Naive thymus-derived CD4-positive, alpha-beta T cell (primary cell): ENCODE results near the gene NFX1. TPM values are rescaled to one million over a fixed set of nuclear protein-coding genes. Genes with fewer than 3 reads are reported as not detected.

Experiments used
- ATAC-seq: fragments of 150-1000 bp; cut with Tn5 transposase; 2 replicates; pipeline ENCODE4 v1.10.0; 2021; ENCODE audit warnings: mild to moderate bottlenecking, moderate library complexity
- CTCF ChIA-PET: fragments of 350-600 bp; sonication (Branson Sonifier 250); formaldehyde crosslinking; loops from one replicate; lab custom pipeline; 2021; ENCODE audit warnings: antibody characterized with exemption; lab: Charles Lee
- POLR2A ChIA-PET: fragments of 350-600 bp; sonication (Branson Sonifier 250); formaldehyde crosslinking; loops from one replicate; lab custom pipeline; 2021; ENCODE audit warnings: antibody characterized with exemption, inconsistent platforms; lab: Charles Lee
- DNase-seq, 9 donors: peaks; one replicate each; pipeline versions ENCODE4 v3.0.0 to v3.0.0-alpha.2; 2020 to 2022; ENCODE audit warnings: mixed read lengths in 1 of 9
- H3K27ac ChIP-seq: one replicate; pipeline ENCODE4 v1.7.0; 2013; ENCODE audit warnings: mild to moderate bottlenecking, low read depth, low read length, moderate library complexity
- H3K27me3 ChIP-seq, 2 donors: one replicate each; pipeline ENCODE4 v1.7.0; 2013; ENCODE audit warnings: low read length in 2 of 2, mild to moderate bottlenecking in 2 of 2, moderate library complexity in 2 of 2; ENCODE audit not compliant: control insufficient read depth in 2 of 2, insufficient read depth in 2 of 2
- H3K36me3 ChIP-seq, 3 experiments: 1 replicate in 2 of 3; 2 replicates in 1 of 3; pipeline ENCODE4 v1.7.0; 2013; ENCODE audit warnings: low read length in 3 of 3, mild to moderate bottlenecking in 3 of 3, moderate library complexity in 1 of 3; ENCODE audit not compliant: insufficient read depth in 3 of 3, control insufficient read depth in 2 of 3
- H3K4me1 ChIP-seq, 2 donors: one replicate each; pipeline ENCODE4 v1.7.0; 2013; ENCODE audit warnings: low read length in 2 of 2, mild to moderate bottlenecking in 2 of 2, moderate library complexity in 1 of 2; ENCODE audit not compliant: control insufficient read depth in 2 of 2, insufficient read depth in 2 of 2
- H3K4me3 ChIP-seq: 2 replicates; pipeline ENCODE4 v1.7.0; 2013; ENCODE audit warnings: mild to moderate bottlenecking, low read length
- H3K9me3 ChIP-seq, 3 experiments: 1 replicate in 2 of 3; 2 replicates in 1 of 3; pipeline ENCODE4 v1.7.0; 2013; ENCODE audit warnings: low read length in 3 of 3; ENCODE audit not compliant: control insufficient read depth in 2 of 3
- H3K27ac Mint-ChIP-seq, 9 donors: one replicate each; pipeline ENCODE4 v1.8.0; 2020 to 2022; ENCODE audit warnings: mixed read lengths in 9 of 9, mild to moderate bottlenecking in 8 of 9, moderate library complexity in 5 of 9, inconsistent platforms in 2 of 9
- H3K27me3 Mint-ChIP-seq, 5 donors: one replicate each; pipeline ENCODE4 v1.8.0; 2021 to 2022; ENCODE audit warnings: mixed read lengths in 5 of 5, mild to moderate bottlenecking in 1 of 5
- H3K36me3 Mint-ChIP-seq, 5 donors: one replicate each; pipeline ENCODE4 v1.8.0; 2020 to 2022; ENCODE audit warnings: mixed read lengths in 5 of 5, mild to moderate bottlenecking in 3 of 5, inconsistent platforms in 1 of 5
- H3K4me1 Mint-ChIP-seq, 7 donors: one replicate each; pipeline ENCODE4 v1.8.0; 2020 to 2022; ENCODE audit warnings: mixed read lengths in 7 of 7, mild to moderate bottlenecking in 3 of 7, inconsistent platforms in 1 of 7
- H3K4me3 Mint-ChIP-seq, 10 donors: one replicate each; pipeline ENCODE4 v1.8.0; 2020 to 2022; ENCODE audit warnings: mild to moderate bottlenecking in 10 of 10, mixed read lengths in 10 of 10, moderate library complexity in 6 of 10, inconsistent platforms in 2 of 10
- H3K9me3 Mint-ChIP-seq, 11 donors: one replicate each; pipeline ENCODE4 v1.8.0; 2020 to 2022; ENCODE audit warnings: mixed read lengths in 11 of 11, mild to moderate bottlenecking in 4 of 11, inconsistent platforms in 1 of 11, moderate library complexity in 1 of 11
- intact Hi-C, 2 donors: fragments of 100-400 bp; cut with micrococcal nuclease; formaldehyde crosslinking; loops; one replicate each; pipeline ENCODE4 v1.15.1; 2023
- polyA plus RNA-seq, 2 donors: library from polyadenylated mRNA; unstranded; fragments of 300-500 nt; fragmentation: Illumina TruSeq; gene quantifications; one replicate each; pipeline ENCODE4 v1.2.3, GENCODE V29; 2021
- total RNA-seq, 6 experiments: library from RNA in 5 of 6; stranded (reverse) in 5 of 6; gene quantifications; 1 replicate in 5 of 6; 2 replicates in 1 of 6; pipeline ENCODE4 v1.2.3 and lab custom pipeline; 2021 to 2026

The NFX1 gene
- total and polyA plus RNA-seq, 7 experiments from 2014 or later = 30.1 to 65.4 (median 43.6) TPM

DNA sequence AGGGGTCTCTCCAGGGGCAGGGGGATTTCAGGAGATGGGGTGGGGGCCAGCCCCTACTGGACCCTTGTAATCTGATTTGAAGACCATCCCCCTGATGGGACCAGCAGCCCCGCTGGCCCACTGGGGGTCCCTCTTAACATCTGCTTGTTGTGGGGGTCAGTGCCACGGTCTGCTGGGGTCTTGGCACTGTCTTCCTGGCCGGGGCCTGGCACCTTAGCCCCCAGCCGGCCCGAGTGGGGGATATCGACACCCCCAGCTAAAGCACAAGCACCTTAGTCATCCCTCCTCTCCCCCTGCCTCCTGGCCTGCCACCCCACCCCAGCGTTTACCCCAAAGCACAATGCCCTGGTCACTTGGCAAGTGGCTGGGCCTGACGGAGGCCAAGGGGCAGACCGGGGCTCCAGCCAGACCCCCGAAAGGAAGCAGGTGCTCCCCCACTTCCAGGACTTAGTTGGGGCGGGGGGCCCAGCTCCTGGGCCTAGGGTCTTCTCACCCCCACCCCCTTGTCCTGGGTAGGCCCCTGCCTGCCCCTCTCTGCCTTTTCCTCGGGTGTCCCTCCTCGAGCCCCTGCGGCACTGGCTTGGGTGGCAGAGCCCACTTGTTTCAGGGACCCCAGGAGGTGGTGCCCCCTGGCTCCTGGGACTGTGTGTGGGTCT is 1.4 kb upstream of the NFX1 start:
- intact Hi-C loops = loop anchor here (5.0 kb wide), 3 partner anchors 43 to 333 kb away; no protein-coding TSS in a partner anchor
- Mint-ChIP-seq H3K27me3 (peaks cover 0 to 4% (median 0%) of the 10 kb centered on the region in 5 donors), H3K4me3 (peak overlapping the region in 8 of 10 donors; percentile 20 to 95 (median 58)), H3K36me3 (peaks cover 7 to 19% (median 11%) of the 10 kb centered on the region in 5 donors), H3K4me1 (peaks cover 26 to 57% (median 45%) of the 10 kb centered on the region in 7 donors), H3K27ac (peak overlapping the region; percentile 72 to 100 (median 96)), H3K9me3 (peaks cover 0 to 4% (median 0%) of the 10 kb centered on the region in 11 donors)
- ATAC-seq = no peak
- DNase-seq = peak in 1 of 9 donors; percentile 13
- POLR2A ChIA-PET = interaction anchor here (0.7 to 2.7 kb wide), 7 partner anchors 10 to 263 kb away, joined by 3 to 29 read pairs (median 17); partner anchors contain the start of genes BAG1, CHMP5, DNAJA1 and NOL6
- no peaks in the 10 kb centered on the region for H3K27me3 ChIP-seq
- peaks cover 0 to 16% (median 5%) of the 10 kb centered on the region in 3 experiments for H3K36me3 ChIP-seq
- H3K9me3 ChIP-seq = no peaks in the 10 kb centered on the region
- CTCF ChIA-PET = interaction anchor here (1.2 kb wide), 1 partner anchor 63 kb away, joined by 3 read pairs; no protein-coding TSS in a partner anchor
- H3K4me3 ChIP-seq = no peak overlapping the region
- peaks cover 11 to 44% of the 10 kb centered on the region in 2 donors for H3K4me1 ChIP-seq
- H3K27ac ChIP-seq = peak overlapping the region; percentile 93

DNA sequence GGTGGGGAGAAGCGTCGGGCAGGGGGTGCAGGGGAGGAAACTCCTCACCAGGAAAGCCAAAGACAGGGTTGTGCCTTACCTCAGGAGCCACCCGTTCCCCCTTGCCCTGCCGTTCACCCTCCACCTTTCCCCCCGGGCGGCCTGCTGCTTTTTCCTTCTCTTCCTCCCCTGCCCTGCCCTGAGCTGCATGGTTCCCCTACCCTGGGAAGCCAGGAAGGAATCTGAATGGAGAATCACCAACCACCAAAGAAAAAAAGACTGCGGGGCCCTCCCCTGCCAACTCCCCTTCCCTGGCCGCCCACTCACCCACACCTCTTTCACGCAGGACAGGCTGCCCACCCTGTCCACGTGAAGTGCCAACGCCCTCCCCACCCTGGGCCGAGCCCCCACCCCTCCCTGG is 820 bp upstream of the NFX1 start:
- Histone ChIP-seq H3K4me1 (peaks cover 11 to 44% of the 10 kb centered on the region in 2 donors), H3K4me3 (peak overlapping the region; percentile 76)
- intact Hi-C loops = loop anchor here (5.0 kb wide), 3 partner anchors 43 to 333 kb away; no protein-coding TSS in a partner anchor

DNA sequence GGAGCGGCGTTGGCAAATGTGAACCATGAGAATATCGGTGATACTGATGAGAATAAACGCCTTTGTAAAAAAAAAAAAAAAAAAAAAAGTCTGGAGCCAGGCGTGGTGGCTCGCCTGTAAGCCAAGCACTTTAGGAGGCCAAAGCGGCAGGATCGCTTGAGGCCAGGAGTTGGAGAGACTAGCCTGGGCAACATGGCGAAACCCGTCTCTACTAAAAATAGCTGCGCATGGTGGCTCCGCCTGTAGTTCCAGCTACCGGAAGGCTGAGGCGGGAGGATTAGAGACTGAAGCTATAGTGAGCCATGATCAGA is 425 bp upstream of the NFX1 start:
- peaks cover 0 to 20% (median 9%) of the 10 kb centered on the region in 3 experiments for H3K36me3 ChIP-seq
- Mint-ChIP-seq H3K36me3 (peaks cover 12 to 24% (median 17%) of the 10 kb centered on the region in 5 donors), H3K4me1 (peaks cover 33 to 66% (median 54%) of the 10 kb centered on the region in 7 donors), H3K9me3 (peaks cover 0 to 4% (median 0%) of the 10 kb centered on the region in 11 donors), H3K27ac (peak overlapping the region; percentile 96 to 100 (median 99)), H3K4me3 (peak overlapping the region; percentile 83 to 99 (median 94)), H3K27me3 (peaks cover 0 to 4% (median 0%) of the 10 kb centered on the region in 5 donors)
- H3K27ac ChIP-seq = peak overlapping the region; percentile 93
- DNase-seq = no peak
- H3K4me1 ChIP-seq = peaks cover 11 to 48% of the 10 kb centered on the region in 2 donors
- no peaks in the 10 kb centered on the region for H3K9me3 ChIP-seq
- intact Hi-C loops = loop anchor here (1.0 to 10.0 kb wide), 20 partner anchors 16 to 1169 kb away; partner anchors contain the start of genes APTX (in 2 of the 2), BAG1 (in 2 of the 2), DNAJA1 (in 2 of the 2) and SMU1 (in 2 of the 2)
- H3K27me3 ChIP-seq = no peaks in the 10 kb centered on the region
- ChIA-PET POLR2A (interaction anchor here (0.5 to 2.7 kb wide), 28 partner anchors 9 to 887 kb away, joined by 3 to 29 read pairs (median 4); partner anchors contain the start of genes AQP3, BAG1, CHMP5 and DNAJA1), CTCF (interaction anchor here (0.6 to 1.7 kb wide), 5 partner anchors 13 to 126 kb away, joined by 3 to 6 read pairs (median 3); partner anchors contain the start of gene CHMP5)
- ATAC-seq = no peak
- peak overlapping the region; percentile 76 for H3K4me3 ChIP-seq

More for the DNA sequence above, 820 bp upstream of the NFX1 start:
- Histone ChIP-seq H3K27me3 (no peaks in the 10 kb centered on the region), H3K9me3 (no peaks in the 10 kb centered on the region), H3K27ac (peak overlapping the region; percentile 93), H3K36me3 (peaks cover 0 to 16% (median 6%) of the 10 kb centered on the region in 3 experiments)
- Mint-ChIP-seq H3K36me3 (peaks cover 8 to 20% (median 13%) of the 10 kb centered on the region in 5 donors), H3K27ac (peak overlapping the region; percentile 96 to 100 (median 99)), H3K4me3 (peak overlapping the region; percentile 83 to 99 (median 94)), H3K4me1 (peaks cover 30 to 62% (median 50%) of the 10 kb centered on the region in 7 donors), H3K9me3 (peaks cover 0 to 4% (median 0%) of the 10 kb centered on the region in 11 donors), H3K27me3 (peaks cover 0 to 4% (median 0%) of the 10 kb centered on the region in 5 donors)
- DNase-seq (peak in 7 of 9 donors; percentile 15 to 48 (median 29)), ATAC-seq (no peak)
- CTCF ChIA-PET = interaction anchor here (0.6 to 1.7 kb wide), 3 partner anchors 24 to 64 kb away, joined by 3 to 6 read pairs (median 4); partner anchors contain the start of gene CHMP5
- POLR2A ChIA-PET = interaction anchor here (0.5 to 2.7 kb wide), 23 partner anchors 8 to 888 kb away, joined by 3 to 29 read pairs (median 4); partner anchors contain the start of genes AQP3, BAG1, CHMP5 and DNAJA1

DNA sequence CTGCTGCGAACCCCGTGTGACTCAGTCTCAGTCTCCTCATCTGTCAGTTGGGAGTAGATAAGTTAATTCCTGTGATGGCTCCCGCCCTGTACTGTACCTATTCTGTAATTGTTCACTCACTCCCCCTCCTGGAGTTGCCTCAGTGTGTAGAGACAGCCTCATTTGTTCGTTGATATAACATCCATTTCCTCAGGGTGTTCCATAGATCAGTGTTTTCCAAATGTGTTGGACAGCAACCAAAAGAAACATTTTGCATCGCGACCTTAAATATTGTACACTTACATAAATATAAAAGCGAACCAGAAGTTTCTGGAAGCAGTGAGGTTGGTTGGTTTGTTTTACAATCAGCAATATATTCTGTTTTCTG is 698 bp downstream of the NFX1 start:
- peak overlapping the region; percentile 60 for H3K4me3 ChIP-seq
- Mint-ChIP-seq H3K27ac (peak overlapping the region; percentile 96 to 100 (median 99)), H3K4me3 (peak overlapping the region; percentile 83 to 99 (median 94)), H3K9me3 (peaks cover 0 to 4% (median 0%) of the 10 kb centered on the region in 11 donors), H3K36me3 (peaks cover 12 to 28% (median 24%) of the 10 kb centered on the region in 5 donors), H3K4me1 (peaks cover 39 to 78% (median 64%) of the 10 kb centered on the region in 7 donors), H3K27me3 (peaks cover 0 to 4% (median 0%) of the 10 kb centered on the region in 5 donors)
- peak overlapping the region; percentile 93 for H3K27ac ChIP-seq
- POLR2A ChIA-PET = interaction anchor here (1.0 to 2.7 kb wide), 10 partner anchors 9 to 265 kb away, joined by 3 to 29 read pairs (median 14); partner anchors contain the start of genes AQP3, BAG1, CHMP5 and DNAJA1
- ATAC-seq = no peak
- CTCF ChIA-PET = interaction anchor here (0.9 to 1.7 kb wide), 2 partner anchors 25 to 125 kb away, joined by 3 to 6 read pairs; partner anchors contain the start of gene CHMP5
- DNase-seq = no peak
- H3K4me1 ChIP-seq = peaks cover 11 to 49% of the 10 kb centered on the region in 2 donors
- intact Hi-C loops = loop anchor here in 1 of 2 donors (2.0 to 10.0 kb wide), 3 partner anchors 132 to 1168 kb away; partner anchors contain the start of genes DNAI1, FAM219A and MYORG
- H3K9me3 ChIP-seq = no peaks in the 10 kb centered on the region
- no peaks in the 10 kb centered on the region for H3K27me3 ChIP-seq
- peaks cover 0 to 26% (median 14%) of the 10 kb centered on the region in 3 experiments for H3K36me3 ChIP-seq

DNA sequence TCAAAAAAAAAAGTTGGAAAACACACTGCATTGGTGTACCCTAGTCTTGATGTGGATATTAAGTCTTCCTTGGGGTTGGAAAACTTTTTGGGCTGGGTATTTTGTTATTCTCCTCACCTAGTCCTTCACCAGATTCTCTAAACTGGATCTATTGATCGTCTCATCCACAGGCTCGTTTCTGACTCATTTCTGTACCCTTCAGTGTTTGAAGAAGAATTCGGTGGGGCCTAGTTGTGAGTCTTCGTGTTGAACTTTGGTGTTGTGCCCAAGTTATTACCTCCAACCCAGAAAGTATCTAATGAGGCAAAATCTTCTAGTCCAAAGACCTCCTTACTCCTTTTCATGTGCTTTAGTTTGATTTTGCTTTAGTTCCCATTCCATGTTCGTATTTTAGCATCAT is 1.6 kb downstream of the NFX1 start:
- no peak for ATAC-seq
- Mint-ChIP-seq H3K4me3 (peak overlapping the region; percentile 63 to 99 (median 92)), H3K27ac (peak overlapping the region; percentile 58 to 100 (median 99)), H3K27me3 (peaks cover 0 to 4% (median 0%) of the 10 kb centered on the region in 5 donors), H3K9me3 (peaks cover 0 to 4% (median 0%) of the 10 kb centered on the region in 11 donors), H3K36me3 (peaks cover 13 to 34% (median 31%) of the 10 kb centered on the region in 5 donors), H3K4me1 (peaks cover 42 to 84% (median 69%) of the 10 kb centered on the region in 7 donors)
- Histone ChIP-seq H3K36me3 (peaks cover 0 to 35% (median 15%) of the 10 kb centered on the region in 3 experiments), H3K27me3 (no peaks in the 10 kb centered on the region), H3K27ac (peak overlapping the region; percentile 47), H3K9me3 (no peaks in the 10 kb centered on the region), H3K4me1 (peaks cover 11 to 53% of the 10 kb centered on the region in 2 donors), H3K4me3 (no peak overlapping the region)
- ChIA-PET CTCF (no interaction called here), POLR2A (no interaction called here)
- intact Hi-C loops = loop anchor here in 1 of 2 donors (2.0 to 10.0 kb wide), 3 partner anchors 133 to 1167 kb away; partner anchors contain the start of genes DNAI1, FAM219A and MYORG
- no peak for DNase-seq
